ENCODE data around the gene KIAA1549. TPM values are rescaled to one million over a fixed set of nuclear protein-coding genes. Genes with fewer than 3 reads are reported as not detected.

KIAA1549 gene
- polyA plus RNA-seq, 2 of the 4 experiments (the other 2 are of a cell fraction) = 4.1 to 4.7 TPM

GRCh38 chr7:138987686-138988085 lies 6.5 kb upstream of the KIAA1549 start:
- ChIA-PET CTCF (interaction anchor here (2.0 to 2.2 kb wide), 2 partner anchors 12 to 16 kb away, joined by 4 to 5 read pairs; no protein-coding TSS in a partner anchor), POLR2A (no interaction called here)
- H3K9me3 ChIP-seq = peaks cover 14% of the 10 kb centered on the region; the same call in 2 of the 3 replicates
- TF ChIP-seq CTCF (IDR thresholded peaks at IDR 0.05) (no peak), KDM1A (IDR thresholded peaks at IDR 0.05; ENCODE audit: low read depth) (peak; percentile 72; the same call in 1 of the 2 replicates), KDM5A (IDR thresholded peaks at IDR 0.05) (no peak), RARB (CRISPR knock-in tag; IDR thresholded peaks at IDR 0.05) (no peak), HDAC2 (IDR thresholded peaks at IDR 0.05) (peak; percentile 60; the same call in 1 of the 2 replicates)
- WGBS (ENCODE audit: missing lambda C conversion rate) = 97% methylated on average over 1 of the region's 1 CpG
- no peak overlapping the region for H3K4me2 ChIP-seq
- FAIRE-seq = no peak
- no peak overlapping the region for H3K4me3 ChIP-seq
- no peak for DNase-seq (ENCODE audit: low read depth in 1 of 2, low spot score in 1 of 2)
- no peak overlapping the region for H3K27ac ChIP-seq
- ATAC-seq = no peak
- no peaks in the 10 kb centered on the region for H3K4me1 ChIP-seq

DNA sequence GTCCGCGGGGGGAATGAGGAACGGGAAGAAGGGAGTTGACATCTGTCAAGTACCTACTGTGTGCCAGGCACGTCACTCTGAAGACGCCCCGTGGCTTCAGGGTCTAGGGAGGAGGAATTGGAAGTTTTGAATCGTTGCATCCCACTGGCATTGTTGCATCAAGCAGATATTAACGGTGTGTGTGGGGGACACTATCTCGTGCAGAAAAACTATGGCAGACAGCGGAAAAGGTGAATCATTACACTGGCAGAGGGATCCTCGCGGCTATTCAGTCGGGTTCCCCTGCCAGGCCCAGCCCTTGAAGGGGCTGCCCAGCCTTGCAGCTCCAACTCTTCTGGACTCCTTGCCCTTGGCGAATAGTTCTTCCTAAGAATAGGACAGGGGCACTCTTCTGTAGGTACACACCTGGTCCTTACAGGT lies 1.0 kb upstream of the KIAA1549 start:
- ATAC-seq = no peak
- FAIRE-seq = no peak
- H3K27ac ChIP-seq = peak overlapping the region; percentile 90 to 99; a peak in 5 of 6 replicates

DNA sequence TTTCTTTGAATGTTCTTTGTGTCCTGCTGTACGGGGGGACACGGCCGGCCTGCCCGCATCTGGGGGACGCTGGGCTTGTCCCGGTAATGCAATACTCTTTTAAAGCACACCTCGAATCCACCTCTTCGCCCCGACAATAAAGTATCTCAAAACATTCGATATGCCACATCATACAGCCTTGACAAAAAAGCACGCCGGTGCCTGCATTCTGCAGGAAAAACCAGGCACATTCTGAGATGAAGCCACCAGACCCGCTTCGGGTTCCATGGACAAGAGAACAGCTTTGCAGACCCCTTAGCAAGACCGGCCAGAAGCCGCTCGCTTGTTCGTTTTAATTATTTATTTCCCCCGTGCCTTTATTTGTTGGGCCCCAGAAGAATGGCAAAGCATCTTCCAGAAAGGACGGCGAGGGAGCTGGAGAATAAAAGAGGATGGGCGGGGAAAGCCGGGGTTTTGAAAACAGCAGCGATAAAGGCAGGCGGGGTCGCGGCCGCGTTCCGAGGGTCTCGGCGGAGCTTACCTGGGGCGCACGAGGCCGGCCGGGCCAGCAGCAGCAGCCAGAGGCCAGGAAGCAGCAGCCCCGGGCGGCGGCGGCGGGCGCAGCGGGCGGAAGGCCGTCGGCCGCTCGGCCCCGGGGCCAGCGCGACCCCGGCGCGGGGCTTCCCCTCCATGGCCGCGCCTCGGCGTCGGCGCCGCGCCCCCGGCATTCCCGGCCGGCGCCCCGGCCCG lies 462 bp downstream of the KIAA1549 start:
- Histone ChIP-seq H3K4me1 (peaks cover 23% of the 10 kb centered on the region), H3K27ac (peak overlapping the region; percentile 90 to 99), H3K4me3 (peak overlapping the region; percentile 86), H3K4me2 (peak overlapping the region; percentile 100), H3K9me3 (no peaks in the 10 kb centered on the region)
- 17% methylated on average over 38 of the region's 68 CpGs for WGBS (ENCODE audit: missing lambda C conversion rate)
- ChIA-PET CTCF (interaction anchor here (0.8 to 4.6 kb wide), 8 partner anchors 12 to 95 kb away, joined by 3 to 27 read pairs (median 4); no protein-coding TSS in a partner anchor), POLR2A (interaction anchor here (1.9 kb wide), 1 partner anchor 90 kb away, joined by 5 read pairs; no protein-coding TSS in a partner anchor)
- FAIRE-seq (no peak), ATAC-seq (peak; percentile 5 to 63; a peak in 5 of 6 replicates), DNase-seq (ENCODE audit: low read depth in 1 of 2, low spot score in 1 of 2) (no peak)
- TF ChIP-seq HOXA7 (CRISPR knock-in tag; IDR thresholded peaks at IDR 0.05) = no peak
- TF ChIP-seq MYC (IDR thresholded peaks at IDR 0.05; ENCODE audit: borderline replicate concordance, low read length) = 0 out of 2 replicates have a peak, but pooled peaks have one; percentile 7
- no peak for TF ChIP-seq POLR2A (IDR thresholded peaks at IDR 0.05; ENCODE audit: low read length)

More for the DNA sequence above, 1.0 kb upstream of the KIAA1549 start:
- Histone ChIP-seq H3K4me1 (peaks cover 23% of the 10 kb centered on the region), H3K4me3 (peak overlapping the region; percentile 86), H3K9me3 (peaks cover under 1% of the 10 kb centered on the region; the same call in 2 of the 3 replicates), H3K4me2 (peak overlapping the region; percentile 100)
- ChIA-PET POLR2A (interaction anchor here (1.0 to 1.9 kb wide), 3 partner anchors 91 to 103 kb away, joined by 3 to 5 read pairs (median 5); no protein-coding TSS in a partner anchor), CTCF (interaction anchor here (0.7 to 4.6 kb wide), 7 partner anchors 14 to 101 kb away, joined by 3 to 27 read pairs (median 3); no protein-coding TSS in a partner anchor)
- 60% methylated on average over 14 of the region's 14 CpGs for WGBS (ENCODE audit: missing lambda C conversion rate)
- no peak for TF ChIP-seq GATA3 (IDR thresholded peaks at IDR 0.05; ENCODE audit: borderline replicate concordance)
- peak in 1 of 2 experiments; percentile 9 for DNase-seq (ENCODE audit: low read depth in 1 of 2, low spot score in 1 of 2)

DNA sequence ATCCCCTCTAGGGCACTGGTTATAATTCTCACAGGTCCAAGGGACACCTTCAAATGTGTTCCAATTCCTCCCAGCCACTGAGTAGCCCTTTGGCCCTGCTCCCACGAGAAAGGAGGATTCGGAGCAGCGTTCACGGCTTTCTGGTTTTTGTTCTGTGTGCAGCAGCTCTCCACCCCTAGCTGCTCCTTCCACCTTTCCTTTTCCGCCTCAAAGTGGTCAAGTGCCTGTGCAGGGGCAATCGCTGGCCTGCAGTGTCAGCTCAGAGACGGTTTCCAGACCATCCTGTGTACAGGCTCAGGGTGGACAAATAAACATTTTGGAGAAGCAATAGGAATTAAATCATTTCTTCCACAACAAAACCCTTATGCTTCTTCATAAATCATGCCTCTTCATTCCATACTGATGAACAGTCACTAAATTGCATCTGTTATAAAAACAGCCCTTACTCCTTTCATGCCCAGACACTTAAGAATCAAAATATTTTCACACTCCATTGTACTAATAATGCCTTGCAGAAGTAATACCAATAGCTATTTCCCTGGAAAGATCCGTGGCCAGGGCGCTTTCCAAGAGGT lies 1.1 kb downstream of the KIAA1549 start:
- FAIRE-seq = no peak
- no peak for DNase-seq (ENCODE audit: low read depth in 1 of 2, low spot score in 1 of 2)
- 78% methylated on average over 9 of the region's 9 CpGs for WGBS (ENCODE audit: missing lambda C conversion rate)
- ATAC-seq = no peak
- Histone ChIP-seq H3K27ac (peak overlapping the region; percentile 90 to 99), H3K4me2 (peak overlapping the region; percentile 100), H3K9me3 (no peaks in the 10 kb centered on the region), H3K4me3 (peak overlapping the region; percentile 86), H3K4me1 (peaks cover 23% of the 10 kb centered on the region)
- ChIA-PET POLR2A (interaction anchor here (1.9 kb wide), 1 partner anchor 89 kb away, joined by 5 read pairs; no protein-coding TSS in a partner anchor), CTCF (interaction anchor here (0.6 to 4.6 kb wide), 10 partner anchors 12 to 195 kb away, joined by 3 to 27 read pairs (median 4); no protein-coding TSS in a partner anchor)
- TF ChIP-seq E2F6 (IDR thresholded peaks at IDR 0.05; ENCODE audit: borderline replicate concordance, low read depth) = no peak
- TF ChIP-seq CBX2 (IDR thresholded peaks at IDR 0.05; ENCODE audit: borderline replicate concordance, low read depth) = no peak
- TF ChIP-seq HDAC2 (IDR thresholded peaks at IDR 0.05) = no peak
- TF ChIP-seq RARB (CRISPR knock-in tag; IDR thresholded peaks at IDR 0.05) = no peak
